HEK293 (cell line): ENCODE results near the gene B4GALNT1.

Source experiments
- BCL11B ChIP-seq: fragments of 450-650 bp; formaldehyde crosslinking; IDR thresholded peaks from 2 replicates; pipeline ENCODE4 v1.5.1; 2016; ENCODE audit warnings: low read depth, missing biosample characterization, missing genetic modification characterization
- CTCF ChIP-seq: fragments of 450-650 bp; formaldehyde crosslinking; IDR thresholded peaks from 2 replicates; pipeline ENCODE4 v1.5.1; 2016; ENCODE audit warnings: missing biosample characterization, missing genetic modification characterization
- KLF1 ChIP-seq: fragments of 450-650 bp; formaldehyde crosslinking; IDR thresholded peaks from 2 replicates; pipeline ENCODE4 v1.5.1; 2016; ENCODE audit warnings: missing biosample characterization, missing genetic modification characterization
- PRDM1 ChIP-seq: fragments of 450-650 bp; formaldehyde crosslinking; IDR thresholded peaks from 2 replicates; pipeline ENCODE4; 2016; ENCODE audit warnings: missing biosample characterization, missing genetic modification characterization
- ZBTB21 ChIP-seq: fragments of 450-650 bp; formaldehyde crosslinking; IDR thresholded peaks from 2 replicates; pipeline ENCODE4 v1.5.1; 2017; ENCODE audit warnings: missing biosample characterization, missing genetic modification characterization
- ZNF629 ChIP-seq: fragments of 450-650 bp; formaldehyde crosslinking; IDR thresholded peaks from 2 replicates; pipeline ENCODE4 v1.5.1; 2017; ENCODE audit warnings: missing biosample characterization, missing genetic modification characterization
- ZNF660 ChIP-seq: fragments of 450-650 bp; IDR thresholded peaks from 2 replicates; pipeline ENCODE4 v1.5.1; 2018; ENCODE audit warnings: missing biosample characterization, mild to moderate bottlenecking, missing genetic modification characterization

GRCh38 chr12:57626111-57626920 lies 6.7 kb downstream of the B4GALNT1 start:
- TF ChIP-seq ZBTB21 (tag by site-specific recombination), result no peak
- TF ChIP-seq CTCF (tag by site-specific recombination), result no peak
- TF ChIP-seq ZNF629 (tag by site-specific recombination), result no peak
- TF ChIP-seq BCL11B (tag by site-specific recombination), result no peak
- TF ChIP-seq PRDM1 (tag by site-specific recombination), result no peak
- TF ChIP-seq ZNF660, result no peak
- no peak for TF ChIP-seq KLF1 (tag by site-specific recombination)
